Measurements from ENCODE around the gene SERPINB8. TPM values are rescaled to one million over a fixed set of nuclear protein-coding genes. Genes with fewer than 3 reads are reported as not detected.

The SERPINB8 gene
- total RNA-seq, 2 donors from 2014 or later = 2.0 to 5.3 TPM

DNA sequence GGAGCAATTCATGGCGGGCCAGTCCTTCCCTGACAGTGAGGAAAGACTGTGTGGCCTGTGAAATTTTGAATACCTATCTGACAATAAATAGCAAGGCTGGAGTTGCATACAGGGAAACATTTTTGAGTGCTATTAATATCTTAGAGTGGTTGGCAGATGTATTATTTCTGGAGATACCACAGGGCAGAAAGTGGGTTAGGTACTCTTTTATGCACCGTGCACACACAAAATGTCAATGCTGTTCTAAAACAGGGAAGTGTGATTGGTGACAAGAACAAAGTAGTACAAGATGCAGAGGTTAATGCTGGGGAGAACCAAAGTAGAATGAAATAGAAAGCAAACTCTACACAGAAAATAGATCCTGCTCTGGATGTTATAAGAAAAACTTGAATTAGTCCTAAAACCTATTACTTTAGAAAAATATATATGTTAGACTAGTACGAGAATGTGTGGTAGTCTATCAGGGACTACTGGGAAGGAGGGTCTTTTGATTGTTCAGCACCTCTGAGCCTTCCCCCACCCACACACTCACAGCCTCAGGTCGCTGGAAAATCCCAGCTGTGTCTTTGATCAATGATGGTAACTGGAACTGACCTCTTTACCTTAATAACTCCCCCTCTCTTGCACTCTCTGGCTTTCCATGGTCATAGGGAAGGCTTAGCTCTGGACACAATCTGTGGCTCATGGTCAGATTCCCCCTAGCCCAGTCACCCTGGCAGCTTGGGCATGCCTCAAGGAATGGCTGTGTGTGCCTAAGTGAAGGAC lies 58.2 kb downstream of the SERPINB8 start:
- Histone ChIP-seq H3K27ac (no peak overlapping the region), H3K4me3 (no peak overlapping the region), H3K9me3 (no peaks in the 10 kb centered on the region), H3K4me1 (replicated peaks) (no peaks in the 10 kb centered on the region), H3K27me3 (replicated peaks; ENCODE audit: insufficient read depth) (no peaks in the 10 kb centered on the region), H3K36me3 (no peaks in the 10 kb centered on the region)
- WGBS = 81% methylated on average over 4 of the region's 4 CpGs
- DNase-seq (ENCODE audit: low spot score) = no peak
- intact Hi-C loops (cut with DNase I) = no loop called here
- TF ChIP-seq POLR2AphosphoS5 (IDR thresholded peaks at IDR 0.05) (no peak), POLR2A (IDR thresholded peaks at IDR 0.05) (no peak)
- TF ChIP-seq, protein P1, sequence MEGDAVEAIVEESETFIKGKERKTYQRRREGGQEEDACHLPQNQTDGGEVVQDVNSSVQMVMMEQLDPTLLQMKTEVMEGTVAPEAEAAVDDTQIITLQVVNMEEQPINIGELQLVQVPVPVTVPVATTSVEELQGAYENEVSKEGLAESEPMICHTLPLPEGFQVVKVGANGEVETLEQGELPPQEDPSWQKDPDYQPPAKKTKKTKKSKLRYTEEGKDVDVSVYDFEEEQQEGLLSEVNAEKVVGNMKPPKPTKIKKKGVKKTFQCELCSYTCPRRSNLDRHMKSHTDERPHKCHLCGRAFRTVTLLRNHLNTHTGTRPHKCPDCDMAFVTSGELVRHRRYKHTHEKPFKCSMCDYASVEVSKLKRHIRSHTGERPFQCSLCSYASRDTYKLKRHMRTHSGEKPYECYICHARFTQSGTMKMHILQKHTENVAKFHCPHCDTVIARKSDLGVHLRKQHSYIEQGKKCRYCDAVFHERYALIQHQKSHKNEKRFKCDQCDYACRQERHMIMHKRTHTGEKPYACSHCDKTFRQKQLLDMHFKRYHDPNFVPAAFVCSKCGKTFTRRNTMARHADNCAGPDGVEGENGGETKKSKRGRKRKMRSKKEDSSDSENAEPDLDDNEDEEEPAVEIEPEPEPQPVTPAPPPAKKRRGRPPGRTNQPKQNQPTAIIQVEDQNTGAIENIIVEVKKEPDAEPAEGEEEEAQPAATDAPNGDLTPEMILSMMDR (IDR thresholded peaks at IDR 0.05) = no peak

DNA sequence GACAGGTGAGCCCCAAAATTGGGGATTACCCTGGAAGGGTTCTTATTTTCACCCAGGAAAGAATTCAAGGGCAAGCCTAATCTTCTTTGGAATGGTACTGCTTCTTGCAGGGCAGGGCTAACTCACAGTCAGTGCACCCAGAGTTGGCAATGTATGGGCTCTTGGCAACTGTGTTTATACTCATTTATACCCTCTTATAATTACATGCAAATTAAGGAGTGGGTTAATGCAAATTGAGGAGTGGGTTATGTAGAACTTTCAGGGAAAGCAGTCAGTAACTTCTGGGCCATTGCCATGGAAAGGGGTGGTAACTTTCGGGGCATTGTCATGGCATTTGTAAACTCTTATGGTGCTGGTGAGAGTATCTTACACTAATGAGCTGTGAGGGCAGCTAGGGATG lies 59.2 kb downstream of the SERPINB8 start:
- no peak for DNase-seq (ENCODE audit: low spot score)
- intact Hi-C loops (cut with DNase I) = no loop called here
- Histone ChIP-seq H3K4me3 (no peak overlapping the region), H3K9me3 (no peaks in the 10 kb centered on the region), H3K27me3 (replicated peaks; ENCODE audit: insufficient read depth) (no peaks in the 10 kb centered on the region), H3K27ac (no peak overlapping the region), H3K36me3 (no peaks in the 10 kb centered on the region), H3K4me1 (replicated peaks) (no peaks in the 10 kb centered on the region)
- no peak for TF ChIP-seq POLR2AphosphoS5 (IDR thresholded peaks at IDR 0.05)
- TF ChIP-seq, protein P1 (IDR thresholded peaks at IDR 0.05) = no peak
- TF ChIP-seq POLR2A (IDR thresholded peaks at IDR 0.05) = no peak
- WGBS = 90% methylated on average over 1 of the region's 1 CpG

- intact Hi-C loops (cut with DNase I) = no loop called here
- no peaks in the 10 kb centered on the region for H3K4me1 ChIP-seq (replicated peaks)
- no peak overlapping the region for H3K27ac ChIP-seq
- TF ChIP-seq, protein P1 (IDR thresholded peaks at IDR 0.05) = no peak
- TF ChIP-seq POLR2AphosphoS5 (IDR thresholded peaks at IDR 0.05) (no peak), POLR2A (IDR thresholded peaks at IDR 0.05) (no peak)
- no peaks in the 10 kb centered on the region for H3K9me3 ChIP-seq
- no peak for DNase-seq (ENCODE audit: low spot score)
- WGBS = 72% methylated on average over 3 of the region's 3 CpGs
- no peaks in the 10 kb centered on the region for H3K36me3 ChIP-seq
- H3K4me3 ChIP-seq = no peak overlapping the region
- H3K27me3 ChIP-seq (replicated peaks; ENCODE audit: insufficient read depth) = no peaks in the 10 kb centered on the region
These were observed 61.5 kb downstream of the SERPINB8 start for GRCh38 chr18:64031411-64031810.

GRCh38 chr18:64032312-64032711 lies 62.4 kb downstream of the SERPINB8 start:
- 67% methylated on average over 6 of the region's 6 CpGs for WGBS
- H3K36me3 ChIP-seq = no peaks in the 10 kb centered on the region
- TF ChIP-seq, protein P1 (IDR thresholded peaks at IDR 0.05) = no peak
- TF ChIP-seq POLR2AphosphoS5 (IDR thresholded peaks at IDR 0.05) (no peak), POLR2A (IDR thresholded peaks at IDR 0.05) (no peak)

DNA sequence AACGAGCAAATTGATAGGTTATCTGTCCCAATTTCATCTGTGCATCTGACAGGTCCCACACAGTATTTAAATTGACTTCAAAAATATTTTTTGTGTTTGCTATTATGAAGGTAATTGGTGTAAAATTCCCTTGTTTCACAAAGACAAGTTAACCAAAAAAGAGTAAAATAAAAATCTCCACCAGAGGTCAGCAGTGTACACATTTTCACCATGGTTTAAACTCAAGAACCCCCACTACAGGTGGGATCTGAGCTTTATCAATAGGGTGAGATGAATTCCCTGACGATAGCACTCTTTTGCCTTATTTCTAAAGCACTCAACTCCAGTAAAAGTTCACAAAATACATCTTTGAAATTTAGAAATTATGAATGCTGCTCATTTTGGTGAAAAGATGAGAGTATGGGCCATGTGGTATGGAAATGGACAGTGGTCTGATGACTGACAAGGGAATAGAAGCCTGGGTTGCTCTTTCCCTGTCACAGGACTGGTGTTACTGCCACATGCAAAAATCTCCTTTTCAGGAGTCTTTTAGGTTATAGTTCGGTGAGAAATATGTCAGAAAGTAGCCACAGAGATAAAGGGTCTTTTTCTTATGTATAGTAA lies 68.0 kb downstream of the SERPINB8 start:
- WGBS = 24% methylated on average over 3 of the region's 3 CpGs
- no peak for DNase-seq (ENCODE audit: low spot score)
- intact Hi-C loops (cut with DNase I) = no loop called here

More at GRCh38 chr18:64032312-64032711, 62.4 kb downstream of the SERPINB8 start:
- intact Hi-C loops (cut with DNase I) = no loop called here
- no peak overlapping the region for H3K4me3 ChIP-seq
- H3K4me1 ChIP-seq (replicated peaks) = no peaks in the 10 kb centered on the region
- no peak overlapping the region for H3K27ac ChIP-seq
- no peak for DNase-seq (ENCODE audit: low spot score)
- no peaks in the 10 kb centered on the region for H3K9me3 ChIP-seq
- no peaks in the 10 kb centered on the region for H3K27me3 ChIP-seq (replicated peaks; ENCODE audit: insufficient read depth)

More for the DNA sequence above, 68.0 kb downstream of the SERPINB8 start:
- H3K27ac ChIP-seq = no peak overlapping the region
- no peaks in the 10 kb centered on the region for H3K9me3 ChIP-seq
- no peak overlapping the region for H3K4me3 ChIP-seq
- no peaks in the 10 kb centered on the region for H3K36me3 ChIP-seq
- no peaks in the 10 kb centered on the region for H3K27me3 ChIP-seq (replicated peaks; ENCODE audit: insufficient read depth)
- TF ChIP-seq POLR2A (IDR thresholded peaks at IDR 0.05) = no peak
- TF ChIP-seq, protein P1 (IDR thresholded peaks at IDR 0.05) = peak in 2 of 4 experiments; percentile 40 to 43
- H3K4me1 ChIP-seq (replicated peaks) = no peaks in the 10 kb centered on the region
